ENCODE measurements around the gene MLLT10. TPM values are rescaled to one million over a fixed set of nuclear protein-coding genes. Genes with fewer than 3 reads are reported as not detected.

MLLT10 gene
- total and polyA plus RNA-seq, 2 donors (not counting 3 experiments of a cell fraction or from before 2014, with no cell fraction given) = 35.4 to 54.0 TPM

DNA sequence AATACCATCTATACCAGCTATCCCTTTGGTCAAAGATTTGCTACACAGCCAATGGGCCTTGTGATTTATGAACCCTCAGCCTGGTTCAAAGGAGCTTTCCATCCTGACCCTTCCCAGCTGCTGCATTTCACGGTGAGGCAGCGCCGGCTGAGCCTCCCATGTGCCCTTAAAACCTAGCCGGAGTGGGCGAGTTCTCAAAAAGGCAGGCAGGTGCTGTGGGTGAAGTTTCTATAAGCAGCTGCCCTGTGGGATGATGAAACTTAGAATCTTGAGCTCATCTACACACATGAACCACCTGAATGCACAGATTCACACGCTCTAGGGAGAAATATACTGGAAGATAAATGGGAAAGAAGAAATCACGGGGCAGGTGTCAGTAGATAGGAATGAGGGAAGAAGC, 224.7 kb downstream of the MLLT10 start:
- no peaks in the 10 kb centered on the region for H3K4me1 ChIP-seq (ENCODE audit: control insufficient read depth, extremely low read depth, insufficient read depth, low read length)
- ChIA-PET POLR2A (no interaction called here), CTCF (interaction anchor here (1.6 kb wide), 1 partner anchor 11 kb away, joined by 3 read pairs; no protein-coding TSS in a partner anchor)
- DNase-seq (ENCODE audit: low read depth, low spot score) (no peak), FAIRE-seq (no peak)
- dilution Hi-C loops (cut with MboI; ENCODE audit: extremely low pct_ligation_motif_present, low sequenced_read_pairs) = no loop called here
- BruUV-seq (replicated peaks) = no TSS peak
- H3K4me3 ChIP-seq (replicated peaks in 1 of 3; ENCODE audit: insufficient read depth in 1 of 3, low read depth in 1 of 3, low read length in 3 of 3) = no peak overlapping the region
- no peak overlapping the region for H3K9ac ChIP-seq (replicated peaks; ENCODE audit: extremely low read depth, insufficient read depth, low read length)
- H3K36me3 ChIP-seq (ENCODE audit: control insufficient read depth in 2 of 2, extremely low read depth in 1 of 2, insufficient read depth in 2 of 2, low read length in 2 of 2) = peaks cover 0 to 3% of the 10 kb centered on the region in 2 experiments
- no peaks in the 10 kb centered on the region for H4K20me1 ChIP-seq (replicated peaks; ENCODE audit: control insufficient read depth, extremely low read depth, insufficient read depth, low read length)
- H2AFZ ChIP-seq (ENCODE audit: low read depth, low read length) = no peak overlapping the region
- no peaks in the 10 kb centered on the region for H3K9me1 ChIP-seq (replicated peaks; ENCODE audit: control insufficient read depth, extremely low read depth, insufficient read depth, low read length)
- TF ChIP-seq, protein P1, sequence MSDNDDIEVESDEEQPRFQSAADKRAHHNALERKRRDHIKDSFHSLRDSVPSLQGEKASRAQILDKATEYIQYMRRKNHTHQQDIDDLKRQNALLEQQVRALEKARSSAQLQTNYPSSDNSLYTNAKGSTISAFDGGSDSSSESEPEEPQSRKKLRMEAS (IDR thresholded peaks at IDR 0.05; ENCODE audit: insufficient read depth, insufficient read length) = no peak
- TF ChIP-seq POLR2AphosphoS5 (IDR thresholded peaks at IDR 0.05; ENCODE audit: insufficient read depth, low read depth, low read length) (no peak), GATA2 (IDR thresholded peaks at IDR 0.05; ENCODE audit: insufficient read depth, insufficient read length, low read depth, low read length) (no peak), MYC (IDR thresholded peaks at IDR 0.05; ENCODE audit: low read depth, low read length) (no peak), POLR2A (IDR thresholded peaks at IDR 0.05; ENCODE audit: low read depth, low read length) (no peak)
- TF ChIP-seq, protein P2, sequence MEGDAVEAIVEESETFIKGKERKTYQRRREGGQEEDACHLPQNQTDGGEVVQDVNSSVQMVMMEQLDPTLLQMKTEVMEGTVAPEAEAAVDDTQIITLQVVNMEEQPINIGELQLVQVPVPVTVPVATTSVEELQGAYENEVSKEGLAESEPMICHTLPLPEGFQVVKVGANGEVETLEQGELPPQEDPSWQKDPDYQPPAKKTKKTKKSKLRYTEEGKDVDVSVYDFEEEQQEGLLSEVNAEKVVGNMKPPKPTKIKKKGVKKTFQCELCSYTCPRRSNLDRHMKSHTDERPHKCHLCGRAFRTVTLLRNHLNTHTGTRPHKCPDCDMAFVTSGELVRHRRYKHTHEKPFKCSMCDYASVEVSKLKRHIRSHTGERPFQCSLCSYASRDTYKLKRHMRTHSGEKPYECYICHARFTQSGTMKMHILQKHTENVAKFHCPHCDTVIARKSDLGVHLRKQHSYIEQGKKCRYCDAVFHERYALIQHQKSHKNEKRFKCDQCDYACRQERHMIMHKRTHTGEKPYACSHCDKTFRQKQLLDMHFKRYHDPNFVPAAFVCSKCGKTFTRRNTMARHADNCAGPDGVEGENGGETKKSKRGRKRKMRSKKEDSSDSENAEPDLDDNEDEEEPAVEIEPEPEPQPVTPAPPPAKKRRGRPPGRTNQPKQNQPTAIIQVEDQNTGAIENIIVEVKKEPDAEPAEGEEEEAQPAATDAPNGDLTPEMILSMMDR (IDR thresholded peaks at IDR 0.05; ENCODE audit: extremely low read depth in 1 of 2, insufficient read depth in 1 of 2, low read depth in 1 of 2, low read length in 2 of 2) = no peak
- H3K27me3 ChIP-seq (ENCODE audit: control insufficient read depth in 2 of 2, insufficient read depth in 2 of 2, low read length in 2 of 2) = no peaks in the 10 kb centered on the region
- no peak overlapping the region for H3K4me2 ChIP-seq (ENCODE audit: insufficient read depth, low read length)
- no peaks in the 10 kb centered on the region for H3K79me2 ChIP-seq (ENCODE audit: control insufficient read depth, insufficient read depth, low read length)
- intact Hi-C loops (cut with micrococcal nuclease) = no loop called here
- H3K27ac ChIP-seq (ENCODE audit: insufficient read depth, low read depth, low read length) = no peak overlapping the region
- H3K9me3 ChIP-seq (replicated peaks; ENCODE audit: control insufficient read depth, insufficient read depth, low read length) = no peaks in the 10 kb centered on the region

DNA sequence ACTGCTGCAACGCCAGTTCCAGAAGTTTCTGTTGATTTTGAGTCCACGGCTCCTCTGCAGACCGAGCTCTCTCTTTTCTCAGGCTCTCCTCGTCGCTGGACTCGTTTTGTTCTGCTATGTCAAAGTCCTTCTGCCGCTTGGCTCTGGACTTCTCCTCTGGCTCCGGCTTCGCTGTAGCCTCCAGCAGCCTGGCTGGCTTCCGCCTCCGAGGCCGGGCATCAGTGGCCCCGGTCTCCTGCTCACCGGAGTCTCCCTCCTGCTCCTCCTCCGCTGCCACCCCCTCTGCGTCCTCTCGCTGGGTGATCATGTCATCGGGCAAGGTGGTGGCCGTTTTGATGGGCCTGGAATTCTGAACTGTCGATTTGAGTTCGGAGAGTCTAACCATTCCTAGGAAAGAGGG, 225.2 kb downstream of the MLLT10 start:
- no peak for DNase-seq (ENCODE audit: low read depth, low spot score)
- ChIA-PET POLR2A (interaction anchor here (0.6 kb wide), 1 partner anchor 165 kb away, joined by 8 read pairs; no protein-coding TSS in a partner anchor), CTCF (no interaction called here)
- Histone ChIP-seq H3K9ac (replicated peaks; ENCODE audit: extremely low read depth, insufficient read depth, low read length) (no peak overlapping the region), H3K79me2 (ENCODE audit: control insufficient read depth, insufficient read depth, low read length) (no peaks in the 10 kb centered on the region), H3K36me3 (ENCODE audit: control insufficient read depth in 2 of 2, extremely low read depth in 1 of 2, insufficient read depth in 2 of 2, low read length in 2 of 2) (peaks cover 0 to 3% of the 10 kb centered on the region in 2 experiments), H3K9me3 (replicated peaks; ENCODE audit: control insufficient read depth, insufficient read depth, low read length) (no peaks in the 10 kb centered on the region), H4K20me1 (replicated peaks; ENCODE audit: control insufficient read depth, extremely low read depth, insufficient read depth, low read length) (no peaks in the 10 kb centered on the region), H2AFZ (ENCODE audit: low read depth, low read length) (no peak overlapping the region), H3K4me1 (ENCODE audit: control insufficient read depth, extremely low read depth, insufficient read depth, low read length) (no peaks in the 10 kb centered on the region), H3K4me3 (replicated peaks in 1 of 3; ENCODE audit: insufficient read depth in 1 of 3, low read depth in 1 of 3, low read length in 3 of 3) (no peak overlapping the region), H3K9me1 (replicated peaks; ENCODE audit: control insufficient read depth, extremely low read depth, insufficient read depth, low read length) (no peaks in the 10 kb centered on the region), H3K27me3 (ENCODE audit: control insufficient read depth in 2 of 2, insufficient read depth in 2 of 2, low read length in 2 of 2) (no peaks in the 10 kb centered on the region), H3K4me2 (ENCODE audit: insufficient read depth, low read length) (no peak overlapping the region), H3K27ac (ENCODE audit: insufficient read depth, low read depth, low read length) (no peak overlapping the region)
- FAIRE-seq = no peak
- BruUV-seq (replicated peaks) = no TSS peak
- no peak for TF ChIP-seq EZH2 (IDR thresholded peaks at IDR 0.05; ENCODE audit: borderline replicate concordance, low read depth, low read length, severe bottlenecking)
- TF ChIP-seq, protein P2 (IDR thresholded peaks at IDR 0.05; ENCODE audit: extremely low read depth in 1 of 2, insufficient read depth in 1 of 2, low read depth in 1 of 2, low read length in 2 of 2) = no peak
- intact Hi-C loops (cut with micrococcal nuclease) = no loop called here
- dilution Hi-C loops (cut with MboI; ENCODE audit: extremely low pct_ligation_motif_present, low sequenced_read_pairs) = no loop called here

Measured in endothelial cell of umbilical vein (primary cell).